Activated T-helper 9 cell treated with anti-CD3 and anti-CD28 coated beads, Interleukin-2, amount 50 U/mL, for 16 hours (primary cell): ENCODE results near the gene TOP2B.

Experiments
- DNase-seq: peaks from one replicate; pipeline ENCODE4 v3.0.0-alpha.2; 2020; ENCODE audit warnings: low read depth

TOP2B gene

GRCh38 chr3:25664812-25665314, at the start of gene TOP2B:
Gene TOP2B (minus strand): TSS chr3:25664907. CDS start chr3:25664297, 610 bp downstream.
- DNase-seq = peak; percentile 91

GRCh38 chr3:25713341-25713985, 48.8 kb upstream of the TOP2B start:
- no peak for DNase-seq

- no peak for DNase-seq
Measured at GRCh38 chr3:25711090-25711489, 46.4 kb upstream of the TOP2B start.

- DNase-seq = no peak
Measured at GRCh38 chr3:25708036-25708435, 43.3 kb upstream of the TOP2B start.

- DNase-seq = no peak
Measured at GRCh38 chr3:25707268-25707926, 42.7 kb upstream of the TOP2B start.

GRCh38 chr3:25706213-25706612, 41.5 kb upstream of the TOP2B start:
- DNase-seq = no peak

- no peak for DNase-seq
Measured at GRCh38 chr3:25697553-25697952, 32.8 kb upstream of the TOP2B start.

- DNase-seq = no peak
Measured at GRCh38 chr3:25695731-25696420, 31.2 kb upstream of the TOP2B start.

GRCh38 chr3:25693238-25693637, 28.5 kb upstream of the TOP2B start:
- no peak for DNase-seq

GRCh38 chr3:25692341-25692740, 27.6 kb upstream of the TOP2B start:
- DNase-seq = no peak

- no peak for DNase-seq
Measured at GRCh38 chr3:25690768-25691533, 26.2 kb upstream of the TOP2B start.

GRCh38 chr3:25689226-25689625, 24.5 kb upstream of the TOP2B start:
- DNase-seq = no peak

GRCh38 chr3:25687742-25688141, 23.0 kb upstream of the TOP2B start:
- no peak for DNase-seq

- no peak for DNase-seq
Measured at GRCh38 chr3:25686766-25687165, 22.1 kb upstream of the TOP2B start.

- no peak for DNase-seq
Measured at GRCh38 chr3:25683882-25684281, 19.2 kb upstream of the TOP2B start.

- DNase-seq = no peak
Measured at GRCh38 chr3:25683410-25683809, 18.7 kb upstream of the TOP2B start.

- DNase-seq = no peak
Measured at GRCh38 chr3:25679642-25680302, 15.1 kb upstream of the TOP2B start.

GRCh38 chr3:25679166-25679565, 14.5 kb upstream of the TOP2B start:
- no peak for DNase-seq

GRCh38 chr3:25678581-25678980, 13.9 kb upstream of the TOP2B start:
- no peak for DNase-seq

- no peak for DNase-seq
Measured at GRCh38 chr3:25677121-25677520, 12.4 kb upstream of the TOP2B start.

GRCh38 chr3:25674670-25675069, 10.0 kb upstream of the TOP2B start:
- DNase-seq = no peak
